Activated CD4-positive, alpha-beta T cell treated with anti-CD3 and anti-CD28 coated beads for 36 hours (primary cell): ENCODE measurements around the gene RPL22. TPM values are rescaled to one million over a fixed set of nuclear protein-coding genes. Genes with fewer than 3 reads are reported as not detected.

Source experiments
- ATAC-seq: fragments of 200-7000 bp; cut with Tn5 transposase; one replicate; pipeline ENCODE4 v1.10.0; 2021; ENCODE audit warnings: mild to moderate bottlenecking, moderate library complexity
- CTCF ChIA-PET: fragments of 350-600 bp; sonication (Branson Sonifier 250); formaldehyde crosslinking; loops from one replicate; lab custom pipeline; 2021; ENCODE audit warnings: antibody characterized with exemption; lab: Charles Lee
- POLR2A ChIA-PET: fragments of 350-600 bp; sonication (Branson Sonifier 250); formaldehyde crosslinking; loops from one replicate; lab custom pipeline; 2021; ENCODE audit warnings: antibody characterized with exemption, inconsistent platforms; lab: Charles Lee
- DNase-seq: peaks from one replicate; pipeline ENCODE4 v3.0.0-alpha.2; 2020
- H3K27ac Mint-ChIP-seq: one replicate; pipeline ENCODE4 v1.8.0; 2021; ENCODE audit warnings: mixed read lengths
- H3K27me3 Mint-ChIP-seq: one replicate; pipeline ENCODE4 v1.8.0; 2021; ENCODE audit warnings: mixed read lengths
- H3K36me3 Mint-ChIP-seq: one replicate; pipeline ENCODE4 v1.8.0; 2021; ENCODE audit warnings: low read depth, mixed read lengths
- H3K4me1 Mint-ChIP-seq: one replicate; pipeline ENCODE4 v1.8.0; 2021; ENCODE audit warnings: mixed read lengths
- H3K4me3 Mint-ChIP-seq: one replicate; pipeline ENCODE4 v1.8.0; 2021; ENCODE audit warnings: mild to moderate bottlenecking, moderate library complexity, mixed read lengths
- H3K9me3 Mint-ChIP-seq: one replicate; pipeline ENCODE4 v1.8.0; 2021; ENCODE audit warnings: low read depth, mixed read lengths
- intact Hi-C, 2 experiments: fragments of 100-400 bp; cut with DNase I in 1 of 2; cut with micrococcal nuclease in 1 of 2; formaldehyde crosslinking; loops; one replicate each; pipeline versions ENCODE4 v1.14.2 to v1.15.1; 2022 to 2024; cut with DNase I, micrococcal nuclease
- total RNA-seq, 2 experiments: library from RNA; stranded (reverse); gene quantifications; one replicate each; pipeline ENCODE4 v1.2.3, GENCODE V29; 2021

Gene RPL22
- total RNA-seq, 2 experiments from 2014 or later = 392 to 475 TPM

- no peaks in the 10 kb centered on the region for H3K9me3 Mint-ChIP-seq
- DNase-seq (no peak), ATAC-seq (no peak)
- peaks cover 3% of the 10 kb centered on the region for H3K4me1 Mint-ChIP-seq
- no peak overlapping the region for H3K27ac Mint-ChIP-seq
- no peaks in the 10 kb centered on the region for H3K36me3 Mint-ChIP-seq
- ChIA-PET POLR2A (interaction anchor here (0.6 kb wide), 1 partner anchor 62 kb away, joined by 4 read pairs; no protein-coding TSS in a partner anchor), CTCF (no interaction called here)
- peaks cover 14% of the 10 kb centered on the region for H3K27me3 Mint-ChIP-seq
- intact Hi-C loops = no loop called here
- no peak overlapping the region for H3K4me3 Mint-ChIP-seq
These were observed 11.4 kb upstream of the RPL22 start for GRCh38 chr1:6210591-6211355.

- DNase-seq (peak; percentile 53), ATAC-seq (no peak)
- intact Hi-C loops = no loop called here
- no peaks in the 10 kb centered on the region for H3K36me3 Mint-ChIP-seq
- ChIA-PET POLR2A (interaction anchor here (0.6 kb wide), 1 partner anchor 61 kb away, joined by 4 read pairs; no protein-coding TSS in a partner anchor), CTCF (no interaction called here)
- no peak overlapping the region for H3K27ac Mint-ChIP-seq
- H3K4me3 Mint-ChIP-seq = peak overlapping the region; percentile 26
- peaks cover 3% of the 10 kb centered on the region for H3K4me1 Mint-ChIP-seq
- H3K9me3 Mint-ChIP-seq = no peaks in the 10 kb centered on the region
- H3K27me3 Mint-ChIP-seq = peaks cover 11% of the 10 kb centered on the region
These were observed 10.5 kb upstream of the RPL22 start for GRCh38 chr1:6209661-6210580.

GRCh38 chr1:6208723-6209660, 9.6 kb upstream of the RPL22 start:
- no peaks in the 10 kb centered on the region for H3K36me3 Mint-ChIP-seq
- H3K27me3 Mint-ChIP-seq = peaks cover 11% of the 10 kb centered on the region
- no peak overlapping the region for H3K27ac Mint-ChIP-seq
- peak; percentile 55 for DNase-seq
- intact Hi-C loops = no loop called here
- peak overlapping the region; percentile 26 for H3K4me3 Mint-ChIP-seq
- ChIA-PET CTCF (interaction anchor here (1.1 to 1.4 kb wide), 2 partner anchors 29 to 197 kb away, joined by 3 to 4 read pairs; no protein-coding TSS in a partner anchor), POLR2A (interaction anchor here (0.7 kb wide), 2 partner anchors 26 to 340 kb away, joined by 3 to 6 read pairs; no protein-coding TSS in a partner anchor)
- H3K4me1 Mint-ChIP-seq = peaks cover 3% of the 10 kb centered on the region
- H3K9me3 Mint-ChIP-seq = no peaks in the 10 kb centered on the region
- peak; percentile 10 for ATAC-seq

GRCh38 chr1:6207921-6208320, 8.5 kb upstream of the RPL22 start:
- no peak for DNase-seq
- ChIA-PET CTCF (interaction anchor here (1.1 to 1.4 kb wide), 3 partner anchors 23 to 199 kb away, joined by 3 to 4 read pairs (median 3); no protein-coding TSS in a partner anchor), POLR2A (interaction anchor here (0.7 kb wide), 2 partner anchors 27 to 341 kb away, joined by 3 to 6 read pairs; no protein-coding TSS in a partner anchor)
- Mint-ChIP-seq H3K4me3 (no peak overlapping the region), H3K36me3 (no peaks in the 10 kb centered on the region), H3K9me3 (no peaks in the 10 kb centered on the region), H3K4me1 (peaks cover 3% of the 10 kb centered on the region), H3K27ac (no peak overlapping the region), H3K27me3 (peaks cover 11% of the 10 kb centered on the region)
- no peak for ATAC-seq
- intact Hi-C loops = no loop called here

- ChIA-PET CTCF (interaction anchor here (0.7 to 1.8 kb wide), 7 partner anchors 22 to 39 kb away, joined by 3 to 5 read pairs (median 4); no protein-coding TSS in a partner anchor), POLR2A (interaction anchor here (0.9 to 1.1 kb wide), 2 partner anchors 21 to 28 kb away, joined by 3 to 4 read pairs; no protein-coding TSS in a partner anchor)
- no peak for DNase-seq
- intact Hi-C loops = no loop called here
- peak overlapping the region; percentile 77 for H3K4me3 Mint-ChIP-seq
- no peak overlapping the region for H3K27ac Mint-ChIP-seq
- no peaks in the 10 kb centered on the region for H3K36me3 Mint-ChIP-seq
- H3K9me3 Mint-ChIP-seq = no peaks in the 10 kb centered on the region
- peaks cover 3% of the 10 kb centered on the region for H3K4me1 Mint-ChIP-seq
- ATAC-seq = no peak
- peaks cover 8% of the 10 kb centered on the region for H3K27me3 Mint-ChIP-seq
These were observed 7.9 kb upstream of the RPL22 start for GRCh38 chr1:6207075-6207885.

GRCh38 chr1:6206520-6206855, 7.1 kb upstream of the RPL22 start:
- peaks cover 8% of the 10 kb centered on the region for H3K27me3 Mint-ChIP-seq
- ATAC-seq (peak; percentile 8), DNase-seq (no peak)
- intact Hi-C loops = loop anchor here in 1 of 2 experiments (1.0 kb wide), 1 partner anchor 29 kb away; the partner anchor contains the start of gene ICMT
- H3K9me3 Mint-ChIP-seq = no peaks in the 10 kb centered on the region
- CTCF ChIA-PET = interaction anchor here (0.6 to 1.8 kb wide), 11 partner anchors 9 to 323 kb away, joined by 3 to 6 read pairs (median 4); no protein-coding TSS in a partner anchor
- peak overlapping the region; percentile 77 for H3K4me3 Mint-ChIP-seq
- H3K4me1 Mint-ChIP-seq = peaks cover 3% of the 10 kb centered on the region
- POLR2A ChIA-PET = interaction anchor here (0.9 to 1.1 kb wide), 3 partner anchors 17 to 28 kb away, joined by 3 to 4 read pairs (median 4); no protein-coding TSS in a partner anchor
- H3K36me3 Mint-ChIP-seq = no peaks in the 10 kb centered on the region
- H3K27ac Mint-ChIP-seq = no peak overlapping the region

- H3K4me1 Mint-ChIP-seq = peaks cover 3% of the 10 kb centered on the region
- ATAC-seq (peak; percentile 75), DNase-seq (peak; percentile 85)
- H3K4me3 Mint-ChIP-seq = peak within 1 kb of the TSS; percentile 77
- H3K9me3 Mint-ChIP-seq = no peaks in the 10 kb centered on the region
- no peaks in the 10 kb centered on the region for H3K36me3 Mint-ChIP-seq
- intact Hi-C loops = loop anchor here (1.0 to 2.0 kb wide), 2 partner anchors 29 kb away; partner anchors contain the start of gene ICMT (in 2 of the 2)
- ChIA-PET POLR2A (interaction anchor here (1.0 to 1.1 kb wide), 2 partner anchors 16 to 29 kb away, joined by 4 read pairs; no protein-coding TSS in a partner anchor), CTCF (interaction anchor here (0.6 to 2.3 kb wide), 12 partner anchors 8 to 323 kb away, joined by 3 to 10 read pairs (median 4); no protein-coding TSS in a partner anchor)
- peak within 1 kb of the TSS; percentile 67 for H3K27ac Mint-ChIP-seq
- peaks cover 8% of the 10 kb centered on the region for H3K27me3 Mint-ChIP-seq
These were observed 6.6 kb upstream of the RPL22 start, which contains the start of gene RNF207 for GRCh38 chr1:6205849-6206519. Gene RNF207 (plus strand): TSS chr1:6206119. CDS start chr1:6206536, 417 bp downstream.

- no peak overlapping the region for H3K27ac Mint-ChIP-seq
- DNase-seq (no peak), ATAC-seq (no peak)
- CTCF ChIA-PET = interaction anchor here (0.6 to 1.6 kb wide), 4 partner anchors 12 to 460 kb away, joined by 3 to 9 read pairs (median 4); no protein-coding TSS in a partner anchor
- intact Hi-C loops = loop anchor here in 1 of 2 experiments (5.0 kb wide), 1 partner anchor 95 kb away; no protein-coding TSS in a partner anchor
- peaks cover 26% of the 10 kb centered on the region for H3K4me1 Mint-ChIP-seq
- POLR2A ChIA-PET = no interaction called here
- H3K4me3 Mint-ChIP-seq = no peak overlapping the region
- no peaks in the 10 kb centered on the region for H3K27me3 Mint-ChIP-seq
- H3K36me3 Mint-ChIP-seq = peaks cover 16% of the 10 kb centered on the region
- H3K9me3 Mint-ChIP-seq = no peaks in the 10 kb centered on the region
These were observed 2.9 kb upstream of the RPL22 start for GRCh38 chr1:6202256-6202655.
